ENCODE data around the gene ACO2.
"Not testable (repeated sequence)": the region's sequence is repeated elsewhere in the genome, so short reads cannot be mapped to it uniquely, and the experiment has no call there.

The ACO2 gene

DNA sequence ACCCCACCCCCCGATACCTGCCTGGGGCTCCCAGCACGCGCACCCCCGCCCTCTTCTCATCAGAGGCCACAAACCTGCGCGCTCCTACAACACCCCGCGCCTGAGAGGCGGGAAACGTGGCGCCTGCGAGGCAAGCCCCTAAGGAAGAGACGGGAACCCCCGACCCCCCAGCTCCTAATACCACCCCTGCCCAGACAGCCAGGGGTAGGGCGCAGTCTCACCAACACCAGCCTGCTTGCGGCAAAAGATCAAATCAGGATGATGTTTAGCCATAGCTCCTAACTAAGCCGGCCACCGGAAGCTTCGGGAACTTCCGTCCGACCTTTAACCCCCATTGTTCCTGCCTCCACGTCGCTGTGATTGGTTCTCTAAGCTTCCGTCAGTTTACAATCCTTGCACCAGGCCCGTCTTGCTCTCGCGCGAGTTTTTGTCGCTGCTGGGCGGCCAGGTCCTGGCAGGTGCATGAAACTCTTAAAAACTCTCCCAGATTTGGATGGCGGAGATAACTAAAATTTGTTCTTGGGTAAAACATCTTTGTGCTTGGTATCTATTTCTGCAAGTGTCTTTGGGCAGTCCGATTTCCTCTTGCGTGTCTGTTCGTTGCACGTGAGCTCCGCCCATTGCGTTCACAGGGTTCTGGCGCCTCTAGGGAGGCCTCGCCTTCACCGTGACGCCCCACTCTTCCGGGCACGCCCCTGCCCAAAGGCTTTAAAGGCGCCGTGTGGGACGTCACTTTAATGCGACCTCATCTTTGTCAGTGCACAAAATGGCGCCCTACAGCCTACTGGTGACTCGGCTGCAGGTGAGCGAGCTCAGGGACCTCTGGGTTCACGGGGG, at the start of gene ACO2, which contains the start of gene PHF5A:
Gene ACO2, plus strand, starts transcription at position 737 of the 837 bp plus-strand sequence. Its CDS starts 30 bp downstream, at position 767.
Gene PHF5A, minus strand, starts transcription at position 312 of the 837 bp plus-strand sequence. Its CDS starts 39 bp downstream, at position 273.
- in situ Hi-C loops (cut with MboI; ENCODE audit: low sequenced_read_pairs) = no loop called here

DNA sequence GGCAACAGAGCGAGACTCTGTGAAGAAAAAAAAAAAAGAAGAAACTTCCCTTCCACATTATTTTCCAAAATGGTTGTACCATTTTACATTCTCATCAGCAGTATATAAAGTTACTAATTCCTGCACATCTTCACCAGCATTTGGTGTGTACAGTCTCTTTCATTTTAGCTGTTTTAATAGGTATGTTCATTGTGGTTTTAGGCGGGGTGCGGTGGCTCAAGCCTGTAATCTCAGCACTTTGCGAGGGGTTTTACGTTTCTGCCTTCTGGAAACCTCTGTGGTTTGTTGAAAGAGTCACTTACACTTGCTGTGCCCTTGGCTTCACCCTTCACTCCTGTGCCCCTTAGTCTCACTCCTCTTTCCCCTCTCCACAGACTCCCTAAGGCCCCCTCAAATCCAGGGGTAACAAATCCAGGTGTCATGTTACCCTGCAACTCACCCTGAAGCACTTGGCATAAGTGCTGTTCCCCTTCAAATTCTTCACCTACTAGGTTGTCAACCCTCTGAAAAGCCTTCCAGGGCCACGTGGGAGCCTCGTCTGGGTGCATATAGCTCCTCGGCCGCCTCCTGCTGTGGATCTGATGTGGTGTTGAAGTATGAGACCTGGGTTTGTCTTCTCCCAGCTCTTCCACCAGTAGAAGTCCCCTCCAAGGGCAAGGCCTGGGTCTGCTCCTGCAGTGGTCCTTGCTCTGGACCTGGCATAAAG, 43.1 kb upstream of the ACO2 start:
- in situ Hi-C loops (cut with MboI; ENCODE audit: low sequenced_read_pairs) = no loop called here

DNA sequence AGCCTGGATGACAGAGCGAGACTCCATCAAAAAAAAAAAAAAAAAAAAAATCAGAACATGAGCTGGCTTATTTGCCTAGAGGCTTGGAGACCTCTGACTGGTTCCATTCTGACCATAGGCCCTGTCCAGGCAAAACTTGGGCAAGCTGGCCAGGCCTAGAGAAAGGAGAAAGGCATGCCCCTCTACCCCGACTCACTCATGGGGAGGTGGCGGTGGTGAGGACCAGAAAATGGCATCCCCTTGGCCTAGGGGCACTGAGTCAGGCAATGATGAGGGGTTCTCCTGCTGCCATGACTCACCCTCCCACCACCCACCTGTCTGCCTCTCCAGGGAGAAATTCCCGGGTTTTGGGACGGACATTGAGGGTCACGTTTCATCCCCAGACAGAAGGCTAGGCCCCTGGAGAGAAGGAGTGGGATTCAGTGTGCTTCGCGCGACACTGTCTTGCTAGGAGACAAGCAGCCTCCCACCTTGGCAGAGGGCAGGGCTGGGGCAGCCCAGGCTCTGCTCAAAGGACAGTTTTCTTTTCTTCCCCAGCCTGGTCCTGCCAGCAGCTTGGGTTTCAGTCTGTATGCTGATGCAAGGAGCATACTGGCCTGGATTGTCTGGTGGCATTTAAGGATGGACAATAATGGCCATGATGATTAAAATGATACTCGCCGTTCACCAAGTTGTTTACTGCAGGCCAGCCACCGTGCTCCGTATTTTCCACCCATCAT, 39.5 kb upstream of the ACO2 start:
- in situ Hi-C loops (cut with MboI; ENCODE audit: low sequenced_read_pairs) = no loop called here

DNA sequence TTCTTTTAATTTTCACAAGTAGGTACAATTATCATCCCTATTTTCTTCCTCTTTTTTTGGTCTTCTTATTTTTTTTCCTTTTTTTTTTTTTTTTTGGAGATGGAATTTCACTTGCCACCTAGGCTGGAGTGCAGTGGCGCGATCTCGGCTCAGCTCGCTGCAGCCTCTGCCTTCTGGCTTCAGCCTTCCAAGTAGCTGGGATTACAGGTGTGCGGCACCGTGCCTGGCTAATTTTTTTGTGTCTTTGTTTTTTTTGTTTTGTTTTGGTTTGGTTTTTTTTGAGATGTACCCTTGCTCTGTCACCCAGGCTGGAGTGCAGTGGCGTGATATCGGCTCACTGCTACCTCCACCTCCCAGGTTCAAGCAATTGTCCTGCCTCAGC, 39.0 kb upstream of the ACO2 start:
- in situ Hi-C loops (cut with MboI; ENCODE audit: low sequenced_read_pairs) = no loop called here

DNA sequence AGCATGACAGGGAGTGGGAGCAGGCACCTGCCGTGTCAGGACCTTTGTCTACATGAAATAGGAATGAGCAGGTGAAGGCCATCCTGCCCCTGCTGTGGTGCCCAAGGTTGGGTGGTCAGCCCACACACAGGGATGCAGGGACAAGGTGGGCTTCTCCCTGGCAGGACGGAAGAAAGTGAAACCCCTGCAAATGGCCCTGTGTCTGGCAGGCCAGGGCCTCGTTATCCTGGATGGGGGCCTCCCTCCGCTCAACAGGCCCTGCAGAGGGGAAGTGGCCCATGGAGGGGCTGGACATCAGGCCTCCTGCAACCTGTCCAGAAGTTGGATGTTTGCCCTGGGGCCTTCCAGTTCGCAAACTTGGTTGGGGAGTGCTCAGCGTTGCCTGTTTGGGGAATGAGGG, 37.3 kb upstream of the ACO2 start:
- in situ Hi-C loops (cut with MboI; ENCODE audit: low sequenced_read_pairs) = no loop called here

DNA sequence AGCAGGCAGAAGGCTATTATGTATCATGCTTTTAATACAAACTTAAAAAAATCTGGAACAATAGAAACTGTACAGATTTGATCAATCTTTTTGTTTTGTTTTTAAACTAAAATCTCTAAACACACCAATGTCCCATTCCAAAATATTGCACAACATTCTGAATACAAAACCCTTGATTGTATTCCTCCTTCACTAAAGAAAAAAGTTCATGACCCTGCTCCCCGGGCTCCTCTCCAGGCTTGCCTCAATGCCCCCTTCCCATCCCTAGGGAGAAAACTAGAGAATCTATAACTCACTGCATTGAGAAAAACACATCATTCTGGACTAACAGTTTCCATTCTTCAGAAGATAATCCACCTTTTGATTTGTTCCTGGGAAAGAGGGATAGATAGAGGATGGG, 35.4 kb upstream of the ACO2 start:
- in situ Hi-C loops (cut with MboI; ENCODE audit: low sequenced_read_pairs) = not testable (repeated sequence)

DNA sequence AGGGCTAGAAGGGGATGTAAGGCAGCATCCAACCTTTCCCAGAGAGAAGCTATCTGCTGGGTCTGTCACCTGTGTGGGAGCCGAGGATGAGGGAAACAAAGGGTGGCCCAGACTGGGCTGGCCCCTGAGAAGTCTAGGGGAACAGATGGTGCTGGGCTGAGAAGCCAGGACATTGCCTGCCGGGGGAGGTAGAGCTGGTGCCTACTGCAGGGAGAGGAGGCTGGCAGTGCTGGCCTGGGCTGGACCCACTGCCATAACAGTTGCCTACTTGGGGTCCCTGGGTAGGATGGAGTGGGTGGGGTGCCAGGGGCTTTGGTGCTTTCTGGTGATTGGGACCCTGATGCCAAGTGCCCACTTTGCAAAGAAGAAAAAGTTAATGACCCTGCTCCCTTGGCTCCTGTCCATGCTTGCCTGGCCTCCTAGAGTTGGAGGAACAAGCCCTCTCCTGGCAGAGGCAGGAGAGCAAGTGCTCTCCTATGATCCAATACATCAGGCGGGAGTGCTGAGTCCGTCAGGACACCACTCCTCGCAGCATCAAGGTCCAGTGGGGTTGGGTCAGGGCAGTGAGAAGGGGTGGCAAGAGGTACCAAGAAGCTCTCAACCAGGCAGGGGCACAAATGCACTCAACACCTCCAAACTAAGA, 34.4 kb upstream of the ACO2 start:
- in situ Hi-C loops (cut with MboI; ENCODE audit: low sequenced_read_pairs) = not testable (repeated sequence)

DNA sequence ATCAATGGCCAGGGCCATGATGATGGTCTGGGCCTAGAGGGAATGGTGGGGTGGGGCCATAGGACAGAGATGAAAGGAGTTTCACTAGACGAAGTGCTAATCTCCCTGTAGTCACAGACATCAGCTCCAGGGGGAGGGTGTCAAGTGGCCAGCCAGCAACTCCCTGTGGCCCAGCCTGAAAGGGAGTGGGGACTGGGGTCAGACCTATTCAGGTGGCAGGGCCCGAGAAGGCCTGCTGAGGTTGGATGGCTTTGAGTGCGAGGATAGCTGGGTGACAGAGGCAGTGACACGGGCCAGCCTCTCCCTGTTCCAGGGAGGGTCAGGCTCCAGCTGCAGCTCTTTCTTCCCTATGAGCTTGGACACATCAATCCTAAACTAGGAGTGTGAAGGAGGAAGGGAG, 33.4 kb upstream of the ACO2 start:
- in situ Hi-C loops (cut with MboI; ENCODE audit: low sequenced_read_pairs) = no loop called here

DNA sequence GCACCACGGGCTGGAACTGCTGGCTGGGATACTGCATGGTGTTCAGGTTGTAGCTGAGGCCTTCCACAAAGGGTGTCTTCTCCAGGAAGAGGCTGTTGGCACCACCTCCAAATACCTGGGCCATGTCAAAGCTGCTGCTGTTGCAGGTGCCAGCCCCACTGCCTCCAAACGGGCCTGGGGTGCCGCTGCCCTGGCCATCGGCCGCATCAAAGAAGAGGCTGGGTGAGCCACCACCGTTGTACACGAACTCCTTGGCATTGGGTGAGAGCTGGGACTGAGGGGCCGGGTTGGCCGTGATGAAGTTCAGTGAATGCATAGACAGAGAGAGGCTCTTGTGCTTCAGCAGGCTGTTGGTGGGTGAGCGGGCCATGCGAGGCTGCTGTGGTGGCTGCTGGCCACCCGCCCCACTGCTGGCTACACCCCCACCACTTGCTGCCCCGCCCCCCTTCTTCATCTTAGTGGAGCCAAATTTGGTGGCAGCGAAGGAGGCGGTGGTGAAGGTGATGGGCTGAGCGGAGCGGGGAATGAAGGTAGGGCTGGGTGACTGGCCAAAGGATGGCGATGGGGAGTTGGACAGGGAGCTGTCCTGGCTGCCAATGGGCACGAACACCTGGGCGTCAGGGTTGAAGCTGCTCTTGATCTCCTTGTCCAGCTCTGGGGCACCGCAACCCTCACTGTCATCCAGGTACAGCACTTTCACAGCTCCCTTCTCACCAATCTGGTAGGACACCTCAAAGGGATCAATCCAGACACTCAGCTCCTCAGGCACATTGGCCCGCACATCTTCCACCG, 32.4 kb upstream of the ACO2 start:
- in situ Hi-C loops (cut with MboI; ENCODE audit: low sequenced_read_pairs) = no loop called here

DNA sequence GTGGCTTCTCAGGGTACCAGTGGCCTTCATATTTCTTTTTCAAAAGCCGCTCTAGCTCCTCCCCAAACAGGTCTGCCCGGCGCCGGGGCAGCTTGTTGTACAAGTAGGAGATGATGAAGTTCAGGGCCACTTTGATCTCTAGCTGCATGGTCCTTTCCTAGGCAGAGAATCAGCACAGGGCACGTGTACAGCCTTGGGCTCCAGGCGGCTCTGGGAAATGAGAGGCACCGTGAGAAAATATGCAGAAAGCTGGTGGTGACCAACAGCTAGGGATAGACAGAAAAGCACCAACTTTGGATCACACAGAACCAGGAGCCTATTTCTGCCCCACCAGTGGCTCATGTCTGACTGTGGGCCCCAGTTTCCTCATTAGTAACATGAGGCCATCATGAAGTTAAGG, 31.7 kb upstream of the ACO2 start:
- in situ Hi-C loops (cut with MboI; ENCODE audit: low sequenced_read_pairs) = no loop called here

DNA sequence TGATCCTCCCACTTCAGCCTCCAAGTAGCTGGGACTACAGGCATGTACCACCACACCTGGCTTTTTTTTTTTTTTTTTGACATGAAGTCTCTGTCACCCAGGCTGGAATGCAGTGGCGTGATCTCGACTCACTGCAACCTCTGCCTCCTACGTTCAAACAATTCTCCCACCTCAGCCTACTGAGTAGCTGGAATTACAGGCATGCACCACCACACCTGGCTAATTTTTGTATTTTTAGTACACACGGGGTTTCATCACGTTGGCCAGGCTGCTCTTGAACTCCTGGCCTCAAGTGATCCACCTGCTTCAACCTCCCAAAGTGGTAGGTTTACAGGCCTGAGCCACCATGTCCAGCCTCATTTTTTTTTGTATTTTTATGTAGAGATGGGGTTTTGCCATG, 28.4 kb upstream of the ACO2 start:
- in situ Hi-C loops (cut with MboI; ENCODE audit: low sequenced_read_pairs) = not testable (repeated sequence)

DNA sequence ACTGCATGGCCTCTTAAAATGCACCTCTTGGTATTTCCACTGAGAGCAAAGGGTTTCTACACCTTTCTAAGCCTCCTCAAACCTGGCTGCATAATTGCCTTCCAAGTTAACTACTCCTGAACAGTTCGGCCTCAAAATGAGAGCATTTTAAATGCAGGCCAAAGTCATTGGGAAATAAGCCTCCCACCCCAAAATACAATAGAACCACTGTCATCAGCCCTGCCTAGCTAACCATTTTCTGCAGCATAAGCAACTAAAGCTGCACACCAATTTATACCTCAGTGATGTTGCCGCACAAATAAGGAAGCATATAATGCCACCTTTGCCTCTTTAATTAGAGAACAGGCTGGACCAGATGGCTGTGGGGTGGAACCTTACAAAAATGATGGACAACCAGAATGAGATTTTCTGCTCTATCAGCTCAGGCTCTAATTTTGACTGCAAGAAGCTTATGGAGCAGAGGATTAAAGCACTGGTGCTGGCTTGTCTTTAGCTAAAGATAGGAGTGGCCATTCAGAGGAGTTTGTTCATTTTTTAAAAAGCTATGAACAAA, 26.6 kb upstream of the ACO2 start:
- in situ Hi-C loops (cut with MboI; ENCODE audit: low sequenced_read_pairs) = no loop called here

DNA sequence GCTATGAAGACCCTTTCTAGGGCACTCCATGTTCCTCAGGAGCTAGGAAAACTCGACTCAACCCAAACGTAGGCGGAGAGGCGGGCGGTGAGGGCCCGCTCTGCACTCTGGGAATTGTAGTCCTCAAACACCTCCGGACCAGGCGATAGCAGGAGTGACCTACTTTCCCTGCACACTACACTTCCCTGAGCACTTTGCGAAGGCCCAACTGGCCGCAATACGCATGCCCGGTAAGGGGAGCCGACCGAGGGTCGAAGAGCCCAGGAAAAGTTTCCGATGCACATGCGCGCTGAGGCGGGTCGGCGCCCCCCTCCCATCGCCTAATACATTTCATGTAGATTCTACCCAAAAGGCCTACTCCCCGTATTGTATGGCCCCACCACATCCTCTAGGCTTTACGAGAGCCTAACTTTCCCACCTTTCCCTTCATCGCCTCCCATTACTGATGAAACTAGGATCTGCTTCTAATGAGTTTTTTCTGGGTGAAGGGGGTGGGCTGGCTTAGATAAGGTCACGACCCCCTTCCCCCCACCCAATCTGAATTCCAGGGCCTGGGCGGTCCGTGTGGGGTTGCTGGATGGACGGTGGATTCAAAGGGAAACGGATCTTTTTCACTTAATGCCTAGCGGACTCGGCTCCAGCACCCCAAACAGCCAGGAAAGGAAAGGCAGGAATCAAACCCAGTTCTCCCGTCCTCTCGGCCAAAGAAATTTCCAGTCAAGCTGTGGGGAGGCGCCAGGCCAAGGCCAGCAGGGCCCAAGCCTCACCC, 24.4 kb upstream of the ACO2 start:
- in situ Hi-C loops (cut with MboI; ENCODE audit: low sequenced_read_pairs) = no loop called here

DNA sequence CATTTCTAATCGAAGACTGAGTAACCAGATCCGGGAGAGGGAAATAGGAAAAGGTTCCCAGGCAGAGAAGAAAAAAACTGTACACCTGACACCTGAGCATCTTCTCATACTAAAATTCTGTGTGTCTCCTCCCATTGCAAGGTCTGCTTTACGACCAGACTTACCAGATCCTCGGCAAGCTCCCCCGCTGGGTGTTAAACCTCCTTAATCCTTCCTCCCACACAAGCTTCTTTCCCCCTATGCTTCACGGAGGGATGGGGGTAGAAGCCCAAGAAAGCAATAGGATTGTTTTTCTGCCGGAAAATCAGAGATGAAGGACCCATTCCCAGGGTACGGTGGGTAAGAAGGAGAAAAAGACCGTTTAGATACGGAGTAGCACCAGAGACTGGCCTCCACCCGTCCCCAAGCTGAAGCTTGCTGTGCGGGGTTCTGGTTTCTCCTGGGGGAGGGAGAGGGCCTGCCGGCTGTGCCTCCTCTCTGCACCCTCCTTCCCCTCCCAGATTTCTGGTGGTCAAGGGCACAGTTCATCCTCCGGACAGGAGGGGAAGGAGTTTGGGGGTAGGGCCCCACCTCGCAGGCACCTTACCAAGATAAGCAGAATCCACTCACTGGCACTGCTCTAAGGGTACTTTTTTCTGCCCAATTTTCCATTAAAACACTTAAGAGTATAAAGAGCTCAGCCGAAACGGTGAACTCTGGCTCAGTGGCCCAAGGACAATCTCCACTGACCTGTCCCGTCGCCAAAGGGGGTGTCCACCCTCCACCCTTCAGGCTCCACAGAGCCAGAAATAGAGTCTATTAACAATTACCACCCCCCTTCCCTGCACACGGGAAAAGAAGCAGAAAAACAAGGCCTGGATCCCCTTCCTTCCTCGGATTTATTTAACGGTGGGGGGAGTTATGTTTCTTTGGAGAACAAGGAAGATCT, 23.5 kb upstream of the ACO2 start:
- in situ Hi-C loops (cut with MboI; ENCODE audit: low sequenced_read_pairs) = no loop called here

DNA sequence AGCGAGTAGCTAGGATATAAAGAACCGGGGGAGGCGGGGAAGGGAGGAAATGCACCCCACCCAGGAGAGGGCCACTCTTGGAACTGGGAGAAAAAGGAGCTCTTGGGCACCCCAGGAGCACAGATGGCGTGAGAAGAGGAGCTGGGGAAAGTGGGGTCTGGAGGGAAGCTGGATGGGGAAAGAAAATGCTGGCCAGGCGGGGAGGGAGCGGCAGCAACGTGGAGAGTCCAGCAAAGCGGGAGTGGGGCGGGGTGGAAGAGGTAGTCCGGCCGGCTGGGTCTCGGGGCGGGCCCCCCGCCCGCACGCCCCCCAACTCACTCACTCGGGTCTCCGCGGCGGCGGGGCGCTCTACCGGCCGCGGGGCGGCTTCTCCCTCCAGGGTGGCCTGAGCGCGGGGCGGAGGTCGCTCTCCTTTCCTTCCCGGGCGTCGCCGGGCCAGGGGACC, 22.8 kb upstream of the ACO2 start:
- in situ Hi-C loops (cut with MboI; ENCODE audit: low sequenced_read_pairs) = no loop called here

DNA sequence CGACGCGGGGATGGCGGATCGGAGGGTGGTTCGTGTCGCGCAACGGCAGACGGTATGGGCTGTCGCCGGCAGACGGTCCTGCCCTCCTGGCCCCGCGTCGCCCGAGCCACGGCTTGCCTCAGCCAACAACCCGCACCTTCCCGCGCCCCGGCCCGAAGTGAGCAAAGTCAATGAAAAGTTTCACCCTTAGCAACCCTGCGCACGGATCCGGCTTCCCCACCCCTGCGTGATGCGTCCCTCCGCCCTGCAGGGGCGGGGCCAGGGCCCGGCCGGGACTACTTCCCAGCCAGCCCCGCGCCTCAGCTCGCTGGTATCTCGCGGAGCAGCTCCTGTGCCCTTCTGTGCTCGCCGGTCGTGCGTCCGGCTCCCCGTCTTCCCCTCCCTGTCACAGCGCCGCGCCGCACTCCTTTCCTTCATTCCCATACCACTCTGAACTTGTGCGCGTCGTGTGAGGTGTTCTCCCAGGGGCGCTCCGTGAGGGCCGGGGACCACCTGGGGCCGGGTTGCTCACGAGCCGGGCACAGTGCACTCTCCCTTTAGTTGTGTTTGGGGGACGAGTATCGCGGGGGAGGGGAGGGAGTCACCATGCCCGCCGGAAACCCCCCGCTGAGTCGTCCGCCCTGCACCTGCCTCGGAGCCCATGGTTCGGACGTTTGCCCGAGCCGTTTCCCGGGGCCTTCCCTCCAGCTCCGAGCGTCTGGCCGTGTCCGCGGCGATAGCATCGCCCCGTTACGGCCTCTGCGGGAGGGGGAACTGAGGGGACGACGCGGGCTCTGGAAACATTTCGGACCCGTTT, 22.1 kb upstream of the ACO2 start, which contains the start of gene TOB2:
Gene TOB2, minus strand, starts transcription at position 163 of the 796 bp plus-strand sequence. CDS start 9,456 bp downstream, outside the sequence.
- in situ Hi-C loops (cut with MboI; ENCODE audit: low sequenced_read_pairs) = no loop called here
